Mammary epithelial cell (primary cell): Measurements from ENCODE around the gene SLC1A2.

Experiments used
- EZH2 ChIP-seq: IDR thresholded peaks from 2 replicates; pipeline ENCODE4 v1.6.1; 2012; ENCODE audit warnings: low read length, inconsistent platforms, borderline replicate concordance
- TF ChIP-seq, protein P1 (sequence below), 2 donors: IDR thresholded peaks in 1 of 2; conservative IDR thresholded peaks in 1 of 2; 2 replicates each; pipeline ENCODE4 v1.5.1; 2011 to 2012; ENCODE audit warnings: inconsistent platforms in 2 of 2, low read length in 2 of 2, mild to moderate bottlenecking in 2 of 2, control low read depth in 1 of 2, low read depth in 1 of 2; ENCODE audit not compliant: insufficient read depth in 1 of 2; ENCODE audit errors: extremely low read depth in 1 of 2

DNA sequence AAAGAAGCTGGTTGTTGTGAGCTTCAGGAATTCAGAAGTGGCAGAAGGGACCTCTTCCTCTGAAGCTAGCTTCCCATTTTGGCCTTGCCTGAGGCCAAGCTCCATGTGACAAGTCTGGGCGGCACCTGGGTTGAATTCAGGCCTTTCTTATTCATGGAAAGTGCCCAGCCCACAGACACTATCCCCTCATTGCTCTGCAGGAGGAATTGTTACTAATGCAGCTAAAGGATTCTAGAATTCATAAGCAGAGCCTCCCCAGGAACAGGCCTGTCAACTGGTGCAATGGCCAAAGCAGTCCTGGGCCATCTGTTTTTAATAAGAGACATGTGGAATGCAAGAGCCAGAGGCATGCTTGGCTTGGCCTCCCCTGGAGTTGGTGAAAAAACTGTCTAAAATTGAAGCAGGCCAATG lies 71.4 kb downstream of the SLC1A2 start:
- TF ChIP-seq, protein P1, sequence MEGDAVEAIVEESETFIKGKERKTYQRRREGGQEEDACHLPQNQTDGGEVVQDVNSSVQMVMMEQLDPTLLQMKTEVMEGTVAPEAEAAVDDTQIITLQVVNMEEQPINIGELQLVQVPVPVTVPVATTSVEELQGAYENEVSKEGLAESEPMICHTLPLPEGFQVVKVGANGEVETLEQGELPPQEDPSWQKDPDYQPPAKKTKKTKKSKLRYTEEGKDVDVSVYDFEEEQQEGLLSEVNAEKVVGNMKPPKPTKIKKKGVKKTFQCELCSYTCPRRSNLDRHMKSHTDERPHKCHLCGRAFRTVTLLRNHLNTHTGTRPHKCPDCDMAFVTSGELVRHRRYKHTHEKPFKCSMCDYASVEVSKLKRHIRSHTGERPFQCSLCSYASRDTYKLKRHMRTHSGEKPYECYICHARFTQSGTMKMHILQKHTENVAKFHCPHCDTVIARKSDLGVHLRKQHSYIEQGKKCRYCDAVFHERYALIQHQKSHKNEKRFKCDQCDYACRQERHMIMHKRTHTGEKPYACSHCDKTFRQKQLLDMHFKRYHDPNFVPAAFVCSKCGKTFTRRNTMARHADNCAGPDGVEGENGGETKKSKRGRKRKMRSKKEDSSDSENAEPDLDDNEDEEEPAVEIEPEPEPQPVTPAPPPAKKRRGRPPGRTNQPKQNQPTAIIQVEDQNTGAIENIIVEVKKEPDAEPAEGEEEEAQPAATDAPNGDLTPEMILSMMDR (conservative IDR thresholded peaks at IDR 0.05 in 1 of 2, IDR thresholded peaks at IDR 0.05 in 1 of 2; ENCODE audit: extremely low read depth in 1 of 2, insufficient read depth in 1 of 2, low read depth in 1 of 2, low read length in 2 of 2), result no peak
- no peak for TF ChIP-seq EZH2
